DOHH2 (cell line): ENCODE measurements around the gene CPLX1.

Source experiments
- CTCF ChIP-seq: fragments of 200-600 bp; sonication (generic); IDR thresholded peaks from one replicate; pipeline ENCODE4 v1.5.1; 2014; ENCODE audit warnings: antibody characterized with exemption, mild to moderate bottlenecking, low read depth, low read length; ENCODE audit not compliant: poor library complexity, severe bottlenecking
- EZH2phosphoT487 ChIP-seq: fragments of 200-600 bp; sonication (generic); IDR thresholded peaks from 2 replicates; pipeline ENCODE4 v1.6.1; 2017; ENCODE audit warnings: borderline replicate concordance, mild to moderate bottlenecking, antibody characterized with exemption, low read length, moderate library complexity, mixed read lengths

- no peak for TF ChIP-seq CTCF
- TF ChIP-seq EZH2phosphoT487: no peak
Measured at GRCh38 chr4:854356-854755, 28.4 kb upstream of the CPLX1 start.
